Esophagus mucosa (tissue), 1 donor: Measurements from ENCODE around the gene PSG7. TPM values are rescaled to one million over a fixed set of nuclear protein-coding genes. Genes with fewer than 3 reads are reported as not detected.
A peak's percentile ranks its signal among the peaks of the same experiment; 100 is the strongest.
"Not testable (repeated sequence)": the region's sequence is repeated elsewhere in the genome, so short reads cannot be mapped to it uniquely, and the experiment has no call there.

Source experiments
- ATAC-seq: fragments of 200-7000 bp; cut with Tn5 transposase; one replicate; pipeline ENCODE4 v1.9.1; 2020
- total RNA-seq: library from RNA; stranded (reverse); gene quantifications from one replicate; pipeline ENCODE4 v1.2.4, GENCODE V29; 2023
- donor health status: DM: yes; HTN: yes; CAD: no.

The PSG7 gene
- total RNA-seq, 1 donor from 2014 or later = not detected

DNA sequence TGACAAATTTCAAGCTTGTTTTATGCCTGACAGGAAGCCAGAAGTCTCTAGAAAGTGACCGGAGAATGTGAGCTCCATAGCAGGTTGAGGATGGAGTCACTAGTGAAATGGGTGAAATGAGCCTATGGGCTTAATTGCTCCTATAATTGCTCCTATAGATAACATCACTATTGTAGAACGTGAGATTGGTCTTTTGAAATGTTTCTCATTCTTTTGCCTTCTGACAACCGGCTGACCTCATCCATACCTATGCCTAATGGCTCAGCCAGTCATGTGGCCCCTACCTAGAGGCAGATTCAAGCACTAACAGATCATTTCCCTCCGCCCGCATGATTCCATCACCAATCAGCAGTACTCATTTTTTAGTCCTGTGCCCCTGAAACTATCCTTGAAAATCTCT lies 23.5 kb downstream of the PSG7 start:
- ATAC-seq = not testable (repeated sequence)

DNA sequence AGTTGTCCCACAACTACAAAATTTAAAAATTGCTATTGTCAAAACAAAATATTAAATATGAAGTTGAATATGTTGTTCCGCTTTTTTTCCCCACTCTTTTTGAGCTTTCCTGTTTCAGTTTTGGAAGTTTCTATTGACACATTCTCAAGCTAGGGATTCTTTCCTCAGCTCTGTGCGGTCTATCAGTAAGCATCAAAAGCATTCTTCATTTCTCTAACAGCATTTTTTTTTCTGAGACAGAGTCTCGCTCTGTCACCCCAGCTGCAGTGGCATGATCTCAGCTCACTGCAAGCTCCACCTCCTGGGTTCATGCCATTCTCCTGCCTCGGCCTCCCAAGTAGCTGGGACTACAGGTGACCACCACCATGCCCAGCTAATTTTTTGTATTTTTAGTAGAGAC lies 24.1 kb downstream of the PSG7 start:
- not testable (repeated sequence) for ATAC-seq

DNA sequence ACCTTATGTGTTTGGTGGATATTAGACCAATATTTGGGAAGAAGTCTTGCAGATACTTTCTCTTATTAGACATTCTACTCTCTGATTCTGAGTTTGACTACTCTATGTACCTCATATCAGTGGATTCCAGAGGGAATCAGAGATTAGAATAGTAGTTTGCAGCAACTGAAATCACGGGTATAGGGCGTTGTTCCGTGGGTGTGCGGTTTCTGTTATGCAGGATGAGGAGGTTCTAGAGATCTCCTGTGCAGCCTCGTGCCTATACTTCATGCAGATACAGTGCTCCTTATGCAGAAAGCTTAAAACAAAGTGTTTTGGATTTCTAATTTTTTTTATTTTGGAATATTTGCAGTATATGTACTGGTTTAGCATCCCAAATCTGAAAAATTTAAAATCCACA lies 25.3 kb downstream of the PSG7 start:
- not testable (repeated sequence) for ATAC-seq

DNA sequence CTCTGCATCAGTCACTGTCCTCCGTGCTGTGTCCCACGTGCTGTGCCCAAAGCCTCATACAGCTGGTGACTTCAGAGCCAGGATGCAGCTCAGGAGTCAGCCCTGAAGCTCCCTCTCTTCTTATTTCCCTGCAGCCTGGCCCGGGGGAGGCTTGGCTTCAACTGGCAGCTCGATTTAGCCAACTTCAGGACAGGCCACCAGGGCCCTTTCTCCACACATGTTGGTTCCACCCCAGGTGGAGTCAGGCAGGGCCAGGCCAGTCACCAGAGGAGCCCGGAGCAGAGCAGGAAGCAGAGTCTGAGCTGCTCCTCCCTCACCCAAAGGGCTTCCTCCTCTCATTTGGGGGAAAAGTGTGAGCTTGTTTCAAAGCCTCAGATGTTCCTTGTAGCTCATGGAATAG lies 30.8 kb downstream of the PSG7 start:
- ATAC-seq = not testable (repeated sequence)

DNA sequence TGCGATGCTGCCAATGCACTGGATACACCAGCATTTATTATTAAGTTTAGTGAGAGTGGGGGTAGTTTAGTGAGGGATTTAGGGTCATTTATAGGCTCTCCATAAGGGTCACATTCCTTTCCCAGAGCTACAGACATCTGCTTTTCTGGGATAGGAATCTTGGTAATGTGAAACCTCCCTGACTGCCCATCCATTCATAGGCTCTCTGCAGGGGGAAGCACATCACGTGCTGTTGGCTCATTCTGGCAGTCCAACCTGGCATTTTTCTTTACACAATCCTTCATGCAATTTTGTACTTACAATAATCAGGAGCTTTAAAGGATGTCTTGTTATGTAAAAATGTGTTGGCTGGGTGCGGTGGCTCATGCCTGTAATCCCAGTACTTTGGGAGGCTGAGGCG lies 36.4 kb downstream of the PSG7 start:
- not testable (repeated sequence) for ATAC-seq

DNA sequence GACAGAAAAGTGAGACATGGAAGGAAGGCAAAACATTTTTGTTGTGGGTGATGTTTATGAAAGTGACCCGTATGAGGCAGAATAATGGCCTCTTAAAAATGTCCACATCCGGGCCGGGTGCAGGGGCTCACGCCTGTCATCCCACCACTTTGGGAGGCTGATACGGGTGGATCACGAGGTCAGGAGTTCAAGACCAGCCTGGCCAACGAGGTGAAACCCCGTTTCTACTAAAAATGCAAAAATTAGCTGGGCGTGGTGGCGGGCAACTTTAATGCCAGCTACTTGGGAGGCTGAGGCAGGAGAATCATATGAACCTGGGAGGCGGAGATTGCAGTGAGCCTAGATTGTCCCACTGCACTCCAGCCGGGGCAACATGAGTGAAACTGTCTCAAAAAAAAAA lies 37.3 kb downstream of the PSG7 start:
- ATAC-seq = not testable (repeated sequence)

DNA sequence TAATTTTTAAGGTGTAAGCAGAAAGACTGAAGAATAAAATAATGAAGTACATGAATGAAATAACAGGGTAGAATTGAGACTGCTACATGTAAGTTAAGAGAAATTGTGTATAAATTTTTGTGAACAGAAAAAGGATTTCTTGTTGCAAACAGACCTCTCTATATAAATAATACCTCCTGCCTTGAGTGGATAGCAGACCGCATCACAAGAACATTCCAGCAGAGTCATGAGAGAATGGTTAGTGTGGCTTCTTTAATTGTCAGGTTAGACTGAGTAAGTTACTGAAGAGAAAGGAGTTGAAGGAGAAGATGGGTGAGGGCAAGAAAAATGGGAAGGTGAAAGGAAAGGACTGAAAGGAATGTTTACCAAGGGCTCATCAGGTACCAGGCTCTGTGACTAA lies 37.9 kb downstream of the PSG7 start:
- ATAC-seq = not testable (repeated sequence)

DNA sequence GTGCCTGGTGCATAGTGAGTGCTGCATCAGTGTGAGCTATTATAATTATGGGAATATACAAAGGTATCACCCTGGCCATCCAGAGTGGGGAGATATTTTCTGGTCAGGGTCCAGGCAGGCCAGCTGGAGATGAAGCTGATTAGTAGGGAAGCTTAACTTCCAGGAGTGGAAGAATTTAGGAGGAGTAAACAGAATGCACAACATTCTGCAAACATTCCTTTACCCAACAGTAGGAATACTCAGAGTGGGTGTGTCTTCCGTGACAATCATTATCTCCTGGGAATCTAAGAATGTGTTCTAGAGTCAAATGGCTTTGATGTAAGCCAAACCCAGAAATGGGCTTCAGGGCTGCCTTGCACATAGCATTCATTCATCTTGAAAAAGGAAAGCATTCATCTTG lies 38.4 kb downstream of the PSG7 start:
- ATAC-seq = not testable (repeated sequence)

DNA sequence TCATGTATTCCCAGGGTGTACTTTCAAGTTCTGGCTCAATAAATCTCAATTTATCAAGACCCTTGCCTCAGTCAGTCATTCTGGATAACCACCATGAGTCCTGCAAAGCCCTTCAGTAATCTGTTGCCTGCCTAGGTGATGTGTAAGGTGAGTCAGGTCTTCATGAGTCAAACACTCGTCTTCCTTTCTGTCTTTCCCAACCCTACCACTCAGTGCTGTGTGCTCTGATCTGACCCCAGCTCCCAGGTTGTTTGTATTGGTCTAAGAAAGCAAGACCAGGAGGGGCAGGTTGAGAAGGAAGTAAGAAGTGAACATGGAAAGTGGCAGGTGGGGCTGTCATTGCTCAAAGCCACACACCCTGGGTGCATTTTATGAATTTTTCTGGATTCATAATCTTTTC lies 39.3 kb downstream of the PSG7 start:
- not testable (repeated sequence) for ATAC-seq

DNA sequence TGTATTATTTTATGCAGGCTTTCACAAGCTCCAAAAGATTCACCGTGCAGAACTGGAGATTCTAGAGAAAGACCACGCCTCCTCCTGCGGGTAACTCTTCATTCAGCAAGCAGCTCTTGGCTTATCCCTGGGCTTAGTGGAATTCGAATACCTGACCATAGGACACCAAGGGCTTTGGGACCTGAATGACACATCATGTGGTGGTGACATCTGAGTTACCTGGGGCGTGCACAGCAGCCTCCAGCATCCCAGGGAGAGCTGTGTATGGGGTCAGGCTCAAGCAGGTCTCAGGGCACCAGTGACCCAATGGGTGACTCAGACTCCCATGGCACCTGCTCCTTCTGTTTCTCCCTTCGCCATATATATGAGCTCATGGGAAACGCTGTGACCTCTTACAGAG lies 46.6 kb downstream of the PSG7 start:
- peak; percentile 79 for ATAC-seq

DNA sequence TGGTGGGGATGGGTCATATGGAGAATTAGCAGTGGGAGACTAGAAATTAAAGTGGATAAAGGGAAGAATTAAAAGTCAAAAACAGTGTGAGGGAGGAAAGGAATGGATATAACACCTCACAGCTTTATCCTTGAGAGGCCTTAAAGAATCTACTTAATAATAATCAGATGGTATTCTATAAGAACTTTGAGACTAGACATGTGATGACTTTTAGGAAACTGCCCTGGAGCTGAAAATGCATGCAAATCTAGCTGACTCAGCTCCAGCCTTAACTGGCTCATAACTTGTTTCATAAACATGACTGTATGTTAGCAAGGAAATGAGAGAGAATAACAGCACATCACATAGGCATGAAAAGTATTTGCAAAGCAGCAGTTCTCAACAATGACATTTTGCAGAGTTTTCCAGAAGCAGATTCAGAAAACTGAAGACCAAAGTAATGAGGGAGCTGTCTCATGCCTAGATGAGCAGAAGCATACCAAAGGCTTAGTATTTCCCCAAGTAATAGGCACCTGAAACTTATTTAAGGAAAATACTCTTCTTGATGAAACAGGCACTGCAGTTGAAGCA lies 49.0 kb downstream of the PSG7 start:
- peak; percentile 55 for ATAC-seq

DNA sequence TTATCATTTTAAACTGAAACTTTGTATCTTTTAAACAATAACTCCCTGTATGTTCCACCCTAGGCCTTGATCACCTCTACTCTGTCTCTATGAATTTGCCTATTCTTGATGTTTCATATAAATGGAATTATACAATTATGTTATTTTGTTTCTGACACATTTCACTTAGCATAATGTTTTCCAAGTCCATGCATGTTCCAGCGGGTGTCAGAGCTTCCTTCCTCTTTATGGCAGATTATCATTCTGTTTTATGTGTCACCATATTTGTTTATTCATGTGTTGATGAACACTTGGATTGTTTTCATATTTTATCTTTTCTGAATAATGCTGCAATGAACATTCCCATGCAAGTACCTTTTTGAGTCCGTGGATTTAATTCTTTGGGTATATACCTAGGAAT lies 54.3 kb downstream of the PSG7 start:
- not testable (repeated sequence) for ATAC-seq

DNA sequence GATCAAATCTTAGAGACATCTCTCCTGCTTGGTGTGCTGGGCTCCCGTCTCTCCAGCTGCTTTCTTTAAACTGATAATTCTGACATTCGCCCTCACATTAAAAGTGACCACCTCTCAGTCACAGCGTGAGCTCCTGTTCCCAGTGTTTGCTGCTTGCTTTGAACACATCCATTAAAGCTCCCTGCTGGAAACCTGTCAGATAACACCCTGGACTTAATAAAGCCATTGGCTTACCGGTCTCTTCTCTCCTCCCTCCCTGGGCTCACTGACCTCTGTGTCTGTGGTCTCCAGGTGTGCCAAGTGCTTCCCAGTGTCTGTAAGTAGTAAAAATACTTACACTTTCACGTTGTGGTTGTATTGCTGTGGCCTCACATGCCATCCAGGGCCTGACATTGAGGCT lies 55.0 kb downstream of the PSG7 start:
- ATAC-seq = not testable (repeated sequence)

DNA sequence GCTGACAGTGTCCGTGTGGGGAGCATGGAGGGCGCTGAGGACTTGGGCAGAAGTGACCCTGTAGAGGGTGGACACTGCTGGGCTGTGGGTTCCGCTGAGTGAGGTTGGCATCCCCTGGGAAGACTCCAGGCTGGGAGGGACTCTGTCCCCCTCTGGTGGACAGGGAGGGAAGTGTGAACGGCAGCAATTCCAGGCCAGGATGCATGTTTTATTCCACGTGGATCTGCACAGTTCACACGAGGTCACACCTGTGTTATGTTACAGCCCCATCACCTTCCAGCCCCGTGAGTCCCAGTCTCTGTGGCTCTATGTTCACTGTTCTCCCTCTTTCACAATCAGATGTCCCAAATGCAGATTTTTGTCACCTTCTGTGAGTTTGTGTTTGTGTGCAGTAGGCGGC lies 55.7 kb downstream of the PSG7 start:
- ATAC-seq = not testable (repeated sequence)

DNA sequence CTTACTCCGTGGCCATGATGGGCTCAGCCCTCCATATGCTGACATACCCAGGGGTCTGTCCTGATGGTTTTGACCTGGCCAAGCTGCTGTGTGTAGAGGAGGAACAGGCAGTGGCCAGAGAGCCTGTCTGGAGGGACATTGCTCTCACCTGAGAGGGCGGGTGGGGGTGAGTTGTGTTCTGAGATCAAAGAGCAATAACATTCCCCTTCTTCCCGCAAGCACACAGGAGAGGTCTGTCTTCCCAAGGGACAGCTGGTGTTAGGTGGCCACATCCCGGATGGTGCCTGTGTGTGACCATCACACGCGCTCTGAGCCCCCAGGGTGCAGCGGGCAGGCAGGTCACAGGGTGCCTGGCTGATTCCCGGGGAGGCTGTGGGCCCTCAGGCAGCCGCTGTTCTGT lies 56.4 kb downstream of the PSG7 start:
- ATAC-seq = not testable (repeated sequence)

DNA sequence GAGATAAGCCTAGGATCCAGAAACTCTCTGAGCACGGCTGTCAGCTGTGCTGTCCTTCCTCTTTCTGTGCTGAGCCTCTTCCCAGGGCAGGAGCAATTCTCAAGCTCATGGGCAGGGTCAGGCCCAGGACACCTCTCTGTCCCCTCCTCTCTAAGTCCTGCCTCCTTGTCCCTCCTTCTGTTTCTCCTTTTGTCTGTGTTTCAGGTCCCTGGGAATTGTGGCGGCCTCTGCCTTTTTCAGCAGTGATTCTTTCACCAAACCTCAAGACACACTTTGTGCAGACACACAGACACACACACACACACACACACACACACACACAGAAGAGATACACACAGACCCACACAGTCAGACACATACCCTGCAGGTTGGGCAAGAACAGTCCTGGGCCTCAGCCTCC lies 57.4 kb downstream of the PSG7 start, which contains the start of gene PSG1:
Gene PSG1, minus strand, starts transcription at position 101 of the 400 bp plus-strand sequence. CDS start 132 bp downstream, outside the sequence.
- no peak for ATAC-seq

DNA sequence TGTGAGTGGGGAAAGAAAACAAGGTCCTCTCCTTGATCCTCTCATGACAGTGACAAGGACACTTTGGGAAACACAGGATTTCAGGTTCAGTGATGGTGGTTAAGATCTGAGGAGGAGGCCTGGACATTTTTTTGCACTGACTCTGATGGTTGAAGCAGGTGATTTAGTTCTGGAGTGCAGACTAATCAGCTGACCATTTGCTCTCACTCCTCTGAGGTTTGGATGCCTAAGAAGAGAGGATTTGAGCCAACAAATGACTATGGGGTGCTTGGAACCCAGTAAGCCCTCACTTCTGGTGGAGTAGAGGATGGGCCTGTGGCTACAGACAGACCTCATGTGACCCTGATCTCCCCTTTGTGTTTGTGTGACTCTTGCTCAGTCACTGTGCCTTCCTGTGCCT lies 60.4 kb downstream of the PSG7 start:
- ATAC-seq = not testable (repeated sequence)

DNA sequence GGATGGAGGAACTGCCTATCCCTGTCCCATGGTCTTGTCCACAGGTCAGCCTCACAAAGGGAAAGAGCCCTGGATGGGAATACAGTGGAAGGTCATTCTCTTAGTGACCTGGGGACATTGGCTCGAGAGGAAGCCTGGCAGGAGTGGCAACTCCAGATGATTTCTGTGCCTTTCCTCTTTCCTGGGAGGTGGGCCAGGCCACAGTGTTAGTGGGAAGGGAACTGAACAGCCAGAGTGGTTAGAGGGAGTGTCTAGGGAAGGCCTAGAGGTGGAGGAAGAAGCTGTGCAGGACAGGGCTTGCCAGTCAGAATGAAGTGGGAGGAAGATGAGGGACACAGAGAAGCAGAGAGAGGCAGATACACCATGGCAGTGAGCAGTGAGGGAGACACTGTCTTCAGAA lies 61.1 kb downstream of the PSG7 start:
- ATAC-seq = not testable (repeated sequence)

DNA sequence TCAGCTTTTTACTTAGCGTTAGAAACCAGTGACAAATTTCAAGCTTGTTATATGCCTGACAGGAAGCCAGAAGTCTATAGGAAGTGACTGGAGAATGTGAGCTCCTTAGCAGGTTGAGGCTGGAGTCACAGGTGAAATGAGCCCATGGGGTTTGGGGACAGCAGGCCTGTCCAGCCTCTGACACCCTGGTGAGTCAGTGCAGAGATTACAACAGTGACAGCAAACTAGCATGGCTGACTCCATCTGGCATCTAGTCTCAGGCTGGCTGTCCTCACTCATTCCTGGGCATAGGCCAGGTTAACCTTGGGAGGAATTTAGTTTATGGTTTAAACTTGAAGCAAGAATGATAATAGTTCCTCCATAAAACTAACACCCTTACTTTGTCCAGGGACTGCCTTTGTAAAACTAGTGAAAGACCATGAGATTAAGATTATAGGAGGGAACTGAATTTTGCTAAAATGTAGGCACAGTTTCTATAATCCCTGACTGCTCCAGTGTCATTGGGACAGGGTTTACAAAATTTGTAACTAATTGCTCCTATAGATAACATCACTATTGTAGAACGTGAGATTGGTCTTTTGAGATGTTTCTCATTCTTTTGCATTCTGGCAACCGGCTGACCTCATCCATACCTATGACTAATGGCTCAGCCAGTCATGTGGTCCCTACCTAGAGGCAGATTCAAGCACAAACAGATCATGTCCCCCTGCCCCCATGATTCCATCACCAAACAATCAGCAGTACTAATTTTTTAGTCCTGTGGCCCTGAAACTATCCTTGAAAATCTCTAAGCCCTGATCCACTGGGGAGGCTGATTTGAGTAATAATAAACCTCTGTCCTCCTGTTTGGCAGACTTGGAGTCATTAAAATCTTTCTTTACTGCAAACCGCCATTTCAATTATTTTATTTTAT lies 61.9 kb downstream of the PSG7 start:
- peak; percentile 74 for ATAC-seq

DNA sequence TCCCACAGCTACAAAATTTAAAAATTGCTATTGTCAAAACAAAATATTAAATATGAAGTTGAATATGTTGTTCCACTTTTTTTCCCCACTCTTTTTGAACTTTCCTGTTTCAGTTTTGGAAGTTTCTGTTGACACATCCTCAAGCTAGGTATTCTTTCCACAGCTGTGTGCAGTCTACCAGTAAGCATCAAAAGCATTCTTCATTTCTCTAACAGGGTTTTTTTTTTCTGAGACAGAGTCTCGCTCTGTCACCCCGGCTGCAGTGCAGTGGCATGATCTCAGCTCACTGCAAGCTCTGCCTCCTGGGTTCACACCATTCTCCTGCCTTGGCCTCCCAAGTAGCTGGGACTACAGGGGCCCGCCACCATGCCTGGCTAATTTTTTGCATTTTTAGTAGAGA lies 62.9 kb downstream of the PSG7 start:
- ATAC-seq = not testable (repeated sequence)
